Measurements from ENCODE around the gene SLC27A6. TPM values are rescaled to one million over a fixed set of nuclear protein-coding genes. Genes with fewer than 3 reads are reported as not detected.

SLC27A6 gene
- total and polyA plus RNA-seq, 11 donors = 9.0 to 95.1 (median 31.5) TPM

GRCh38 chr5:129041196-129041881 lies 76.1 kb downstream of the SLC27A6 start:
- 56 to 68% (median 66%) methylated on average over 4 of the region's 4 CpGs for WGBS, 4 donors
- Histone ChIP-seq H3K27me3 (no peaks in the 10 kb centered on the region), H3K9me3 (peaks cover 0 to 31% (median 8%) of the 10 kb centered on the region in 12 donors), H3K27ac (no peak overlapping the region), H3K4me1 (no peaks in the 10 kb centered on the region), H3K4me3 (no peak overlapping the region), H3K36me3 (no peaks in the 10 kb centered on the region)
- intact Hi-C loops (cut with DNase I) = loop anchor here in 1 of 10 donors (10.0 kb wide), 1 partner anchor 137 kb away; no protein-coding TSS in a partner anchor
- DNase-seq (no peak), ATAC-seq (no peak)
- TF ChIP-seq, protein P1, sequence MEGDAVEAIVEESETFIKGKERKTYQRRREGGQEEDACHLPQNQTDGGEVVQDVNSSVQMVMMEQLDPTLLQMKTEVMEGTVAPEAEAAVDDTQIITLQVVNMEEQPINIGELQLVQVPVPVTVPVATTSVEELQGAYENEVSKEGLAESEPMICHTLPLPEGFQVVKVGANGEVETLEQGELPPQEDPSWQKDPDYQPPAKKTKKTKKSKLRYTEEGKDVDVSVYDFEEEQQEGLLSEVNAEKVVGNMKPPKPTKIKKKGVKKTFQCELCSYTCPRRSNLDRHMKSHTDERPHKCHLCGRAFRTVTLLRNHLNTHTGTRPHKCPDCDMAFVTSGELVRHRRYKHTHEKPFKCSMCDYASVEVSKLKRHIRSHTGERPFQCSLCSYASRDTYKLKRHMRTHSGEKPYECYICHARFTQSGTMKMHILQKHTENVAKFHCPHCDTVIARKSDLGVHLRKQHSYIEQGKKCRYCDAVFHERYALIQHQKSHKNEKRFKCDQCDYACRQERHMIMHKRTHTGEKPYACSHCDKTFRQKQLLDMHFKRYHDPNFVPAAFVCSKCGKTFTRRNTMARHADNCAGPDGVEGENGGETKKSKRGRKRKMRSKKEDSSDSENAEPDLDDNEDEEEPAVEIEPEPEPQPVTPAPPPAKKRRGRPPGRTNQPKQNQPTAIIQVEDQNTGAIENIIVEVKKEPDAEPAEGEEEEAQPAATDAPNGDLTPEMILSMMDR (IDR thresholded peaks at IDR 0.05) = no peak
- TF ChIP-seq POLR2A (IDR thresholded peaks at IDR 0.05) = no peak

DNA sequence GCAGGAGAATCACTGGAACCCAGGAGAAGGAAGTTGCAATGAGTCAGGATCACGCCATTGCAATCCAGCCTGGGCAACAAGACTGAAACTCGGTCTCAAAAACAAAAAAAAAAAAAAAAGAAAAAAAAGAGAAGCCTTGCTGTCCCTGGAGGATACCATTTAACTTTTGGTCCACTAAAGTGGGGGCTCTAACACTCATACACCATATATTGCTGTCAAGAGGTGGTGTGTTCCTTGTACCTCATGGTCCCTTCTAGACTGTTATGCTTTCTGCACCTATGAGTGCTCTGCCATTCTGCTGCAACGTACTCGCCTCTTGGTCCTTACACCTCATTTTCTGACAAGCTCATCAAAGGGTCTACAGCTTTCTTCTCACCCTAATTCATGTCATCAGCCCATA lies 77.0 kb downstream of the SLC27A6 start:
- 83 to 93% (median 89%) methylated on average over 4 of the region's 4 CpGs for WGBS, 4 donors
- no peaks in the 10 kb centered on the region for H3K4me1 ChIP-seq
- intact Hi-C loops (cut with DNase I) = loop anchor here in 1 of 10 donors (10.0 kb wide), 1 partner anchor 138 kb away; no protein-coding TSS in a partner anchor

GRCh38 chr5:129043894-129044293 lies 78.6 kb downstream of the SLC27A6 start:
- no peak overlapping the region for H3K4me3 ChIP-seq
- H3K4me1 ChIP-seq = peaks cover 0 to 3% (median 0%) of the 10 kb centered on the region in 12 donors
- no peak overlapping the region for H3K27ac ChIP-seq
- intact Hi-C loops (cut with DNase I) = loop anchor here in 1 of 10 donors (10.0 kb wide), 1 partner anchor 139 kb away; no protein-coding TSS in a partner anchor
- H3K36me3 ChIP-seq = no peaks in the 10 kb centered on the region
- H3K27me3 ChIP-seq = no peaks in the 10 kb centered on the region
- peaks cover 0 to 26% (median 8%) of the 10 kb centered on the region in 12 donors for H3K9me3 ChIP-seq
- no peak for TF ChIP-seq POLR2A (IDR thresholded peaks at IDR 0.05)
- TF ChIP-seq, protein P1 (IDR thresholded peaks at IDR 0.05) = no peak
- no peak for DNase-seq
- WGBS, 4 donors = 5 to 20% (median 9%) methylated on average over 1 of the region's 1 CpG
- ATAC-seq = no peak

More for the DNA sequence above, 77.0 kb downstream of the SLC27A6 start:
- H3K36me3 ChIP-seq = no peaks in the 10 kb centered on the region
- H3K27ac ChIP-seq = no peak overlapping the region
- DNase-seq (no peak), ATAC-seq (no peak)
- TF ChIP-seq POLR2A (IDR thresholded peaks at IDR 0.05) = no peak
- TF ChIP-seq, protein P1 (IDR thresholded peaks at IDR 0.05) = no peak
- peaks cover 0 to 31% (median 8%) of the 10 kb centered on the region in 12 donors for H3K9me3 ChIP-seq
- no peaks in the 10 kb centered on the region for H3K27me3 ChIP-seq
- no peak overlapping the region for H3K4me3 ChIP-seq

DNA sequence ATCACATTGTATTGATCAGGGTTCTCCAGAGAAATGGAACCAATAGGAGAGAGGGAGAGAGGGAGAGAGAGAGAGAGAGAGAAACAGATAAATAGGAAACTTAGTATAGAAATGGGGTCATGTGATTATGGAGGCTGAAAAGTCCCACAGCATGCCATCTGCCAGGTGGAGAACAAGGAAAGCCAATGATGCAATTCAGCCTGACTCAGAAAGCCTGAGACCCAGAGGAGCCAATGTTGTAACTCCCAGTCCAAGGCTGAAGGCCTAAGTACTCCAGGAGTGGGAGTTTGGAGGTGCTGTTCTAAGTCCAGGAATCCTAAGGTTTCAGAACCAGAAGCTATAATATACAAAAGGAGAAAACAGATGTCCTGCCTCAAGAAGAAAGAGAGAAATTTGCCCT lies 80.9 kb downstream of the SLC27A6 start:
- Histone ChIP-seq H3K36me3 (no peaks in the 10 kb centered on the region), H3K4me3 (no peak overlapping the region), H3K9me3 (peaks cover 0 to 26% (median 8%) of the 10 kb centered on the region in 12 donors), H3K27ac (no peak overlapping the region), H3K27me3 (no peaks in the 10 kb centered on the region), H3K4me1 (peaks cover 0 to 8% (median 0%) of the 10 kb centered on the region in 12 donors)
- intact Hi-C loops (cut with DNase I) = loop anchor here in 1 of 10 donors (10.0 kb wide), 1 partner anchor 141 kb away; no protein-coding TSS in a partner anchor
- DNase-seq (no peak), ATAC-seq (no peak)
- TF ChIP-seq, protein P1 (IDR thresholded peaks at IDR 0.05) = no peak
- TF ChIP-seq POLR2A (IDR thresholded peaks at IDR 0.05) = no peak
